ENCODE measurements around the gene DLG1. TPM values are rescaled to one million over a fixed set of nuclear protein-coding genes. Genes with fewer than 3 reads are reported as not detected.

The DLG1 gene
- total RNA-seq, 2 experiments from 2014 or later, result 48.9 to 95.1 TPM

GRCh38 chr3:197149528-197149927, 148.9 kb downstream of the DLG1 start:
- DNase-seq (ENCODE audit: low spot score), result no peak
- no peaks in the 10 kb centered on the region for H4K20me1 ChIP-seq (ENCODE audit: insufficient read depth, low read length)
- no peak overlapping the region for H3K4me3 ChIP-seq (ENCODE audit: low read depth, low read length, poor library complexity, severe bottlenecking)
- H3K9me3 ChIP-seq (ENCODE audit: low read length), result peaks cover 1% of the 10 kb centered on the region; the same call in 1 of the 2 replicates
- no peaks in the 10 kb centered on the region for H3K4me1 ChIP-seq (ENCODE audit: insufficient read depth, low read length, poor library complexity, severe bottlenecking)
- CTCF ChIA-PET (ENCODE audit: unreplicated experiment), result no interaction called here
- H3K9me2 ChIP-seq (ENCODE audit: insufficient read depth, low read length), result no peaks in the 10 kb centered on the region
- H3K79me2 ChIP-seq (ENCODE audit: insufficient read depth, low read depth, low read length), result 0 out of 2 replicates have a peak, but pooled peaks cover 4% of the 10 kb centered on the region
- H3K36me3 ChIP-seq (ENCODE audit: insufficient read depth, low read length), result peaks cover 40% of the 10 kb centered on the region
- BruUV-seq (replicated peaks), result no TSS peak
- H2AFZ ChIP-seq (ENCODE audit: low read length), result no peak overlapping the region
- no peak overlapping the region for H3K27ac ChIP-seq (ENCODE audit: low read depth, low read length, poor library complexity, severe bottlenecking)
- POLR2A ChIA-PET, result interaction anchor here (0.6 kb wide), 1 partner anchor 13 kb away, joined by 3 read pairs; no protein-coding TSS in a partner anchor
- TF ChIP-seq EZH2phosphoT487 (IDR thresholded peaks at IDR 0.05; ENCODE audit: borderline replicate concordance, low read depth, low read length), result no peak
- TF ChIP-seq CTCF (conservative IDR thresholded peaks at IDR 0.05; ENCODE audit: low read length), result no peak
- no peak overlapping the region for H3K4me2 ChIP-seq (ENCODE audit: low read length)
- intact Hi-C loops (cut with micrococcal nuclease; ENCODE audit: unreplicated experiment), result no loop called here

GRCh38 chr3:197144188-197144587, 154.2 kb downstream of the DLG1 start:
- Histone ChIP-seq H3K79me2 (ENCODE audit: insufficient read depth, low read depth, low read length) (0 out of 2 replicates have a peak, but pooled peaks cover 4% of the 10 kb centered on the region), H3K9me3 (ENCODE audit: low read length) (no peaks in the 10 kb centered on the region), H3K4me1 (ENCODE audit: insufficient read depth, low read length, poor library complexity, severe bottlenecking) (no peaks in the 10 kb centered on the region), H3K4me2 (ENCODE audit: low read length) (no peak overlapping the region), H4K20me1 (ENCODE audit: insufficient read depth, low read length) (no peaks in the 10 kb centered on the region; the same call in 1 of the 2 replicates), H3K9me2 (ENCODE audit: insufficient read depth, low read length) (no peaks in the 10 kb centered on the region), H2AFZ (ENCODE audit: low read length) (no peak overlapping the region), H3K4me3 (ENCODE audit: low read depth, low read length, poor library complexity, severe bottlenecking) (no peak overlapping the region), H3K27ac (ENCODE audit: low read depth, low read length, poor library complexity, severe bottlenecking) (no peak overlapping the region), H3K36me3 (ENCODE audit: insufficient read depth, low read length) (peaks cover 43% of the 10 kb centered on the region)
- intact Hi-C loops (cut with micrococcal nuclease; ENCODE audit: unreplicated experiment), result no loop called here
- ChIA-PET CTCF (ENCODE audit: unreplicated experiment) (no interaction called here), POLR2A (interaction anchor here (0.6 kb wide), 1 partner anchor 863 kb away, joined by 3 read pairs; no protein-coding TSS in a partner anchor)
- TF ChIP-seq CTCF (conservative IDR thresholded peaks at IDR 0.05; ENCODE audit: low read length) (no peak), EZH2phosphoT487 (IDR thresholded peaks at IDR 0.05; ENCODE audit: borderline replicate concordance, low read depth, low read length) (no peak)
- no TSS peak for BruUV-seq (replicated peaks)
- DNase-seq (ENCODE audit: low spot score), result no peak

- BruUV-seq (replicated peaks), result no TSS peak
- ChIA-PET CTCF (ENCODE audit: unreplicated experiment) (no interaction called here), POLR2A (no interaction called here)
- Histone ChIP-seq H3K4me3 (ENCODE audit: low read depth, low read length, poor library complexity, severe bottlenecking) (no peak overlapping the region), H4K20me1 (ENCODE audit: insufficient read depth, low read length) (no peaks in the 10 kb centered on the region; the same call in 1 of the 2 replicates), H3K27ac (ENCODE audit: low read depth, low read length, poor library complexity, severe bottlenecking) (no peak overlapping the region), H3K4me1 (ENCODE audit: insufficient read depth, low read length, poor library complexity, severe bottlenecking) (no peaks in the 10 kb centered on the region), H3K9me2 (ENCODE audit: insufficient read depth, low read length) (no peaks in the 10 kb centered on the region), H2AFZ (ENCODE audit: low read length) (no peak overlapping the region), H3K9me3 (ENCODE audit: low read length) (peaks cover 17% of the 10 kb centered on the region; the same call in 1 of the 2 replicates), H3K36me3 (ENCODE audit: insufficient read depth, low read length) (peaks cover 59% of the 10 kb centered on the region), H3K4me2 (ENCODE audit: low read length) (no peak overlapping the region), H3K79me2 (ENCODE audit: insufficient read depth, low read depth, low read length) (no peaks in the 10 kb centered on the region)
- no peak for TF ChIP-seq CTCF (conservative IDR thresholded peaks at IDR 0.05; ENCODE audit: low read length)
- TF ChIP-seq EZH2phosphoT487 (IDR thresholded peaks at IDR 0.05; ENCODE audit: borderline replicate concordance, low read depth, low read length), result no peak
- intact Hi-C loops (cut with micrococcal nuclease; ENCODE audit: unreplicated experiment), result no loop called here
- DNase-seq (ENCODE audit: low spot score), result no peak
Observed at GRCh38 chr3:197139586-197139985, 158.8 kb downstream of the DLG1 start.
